Measurements from ENCODE around the gene CABP2.
"Not testable (repeated sequence)": the region's sequence is repeated elsewhere in the genome, so short reads cannot be mapped to it uniquely, and the experiment has no call there.

- not testable (repeated sequence) for TF ChIP-seq CTCF (tag by site-specific recombination; IDR thresholded peaks at IDR 0.05); YY1 (tag by site-specific recombination; IDR thresholded peaks at IDR 0.05); ZEB2 (tag by site-specific recombination; IDR thresholded peaks at IDR 0.05); ZNF23 (tag by site-specific recombination; IDR thresholded peaks at IDR 0.05; ENCODE audit: borderline replicate concordance); ATF2 (tag by site-specific recombination; IDR thresholded peaks at IDR 0.05; ENCODE audit: low read depth); BCL11B (tag by site-specific recombination; IDR thresholded peaks at IDR 0.05; ENCODE audit: low read depth)
Observed at GRCh38 chr11:67551697-67552096, 28.5 kb upstream of the CABP2 start.

All from HEK293 (cell line).